CD4-positive, alpha-beta T cell treated with Interleukin-17A for 1 hour (primary cell): ENCODE data around the gene LRRC15.
A peak's percentile ranks its signal among the peaks of the same experiment; 100 is the strongest.

Experiments used
- DNase-seq: peaks from one replicate; pipeline ENCODE4 v3.0.0-alpha.2; 2020

LRRC15 gene

GRCh38 chr3:194369522-194370279 lies at the start of gene LRRC15:
Gene LRRC15 (minus strand): TSS chr3:194369743. CDS start chr3:194361043, 8,700 bp downstream.
- no peak for DNase-seq

DNA sequence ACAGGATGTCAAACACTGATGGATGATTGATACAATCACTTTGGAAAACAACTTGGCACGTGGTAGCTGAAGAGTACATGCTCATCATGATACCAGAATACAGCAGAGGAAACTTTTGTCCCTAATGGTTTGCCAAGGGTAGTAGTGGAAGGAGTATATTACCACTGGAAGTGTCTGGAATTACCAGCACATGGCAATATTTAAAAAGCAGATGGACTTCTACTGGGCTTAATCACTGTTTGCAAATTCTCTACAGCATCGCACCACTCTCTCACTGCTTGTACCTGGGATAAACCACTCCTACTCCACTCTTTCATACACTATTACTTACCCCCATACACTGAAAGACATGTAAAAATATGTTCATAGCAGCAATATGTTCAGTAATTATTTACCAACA lies 49.1 kb upstream of the LRRC15 start:
- DNase-seq: no peak

- no peak for DNase-seq
Observed at GRCh38 chr3:194407423-194407822, 37.9 kb upstream of the LRRC15 start.

GRCh38 chr3:194405766-194406165 lies 36.2 kb upstream of the LRRC15 start:
- DNase-seq: no peak

- peak; percentile 67 for DNase-seq
Observed at GRCh38 chr3:194404365-194405140, 35.0 kb upstream of the LRRC15 start.

DNA sequence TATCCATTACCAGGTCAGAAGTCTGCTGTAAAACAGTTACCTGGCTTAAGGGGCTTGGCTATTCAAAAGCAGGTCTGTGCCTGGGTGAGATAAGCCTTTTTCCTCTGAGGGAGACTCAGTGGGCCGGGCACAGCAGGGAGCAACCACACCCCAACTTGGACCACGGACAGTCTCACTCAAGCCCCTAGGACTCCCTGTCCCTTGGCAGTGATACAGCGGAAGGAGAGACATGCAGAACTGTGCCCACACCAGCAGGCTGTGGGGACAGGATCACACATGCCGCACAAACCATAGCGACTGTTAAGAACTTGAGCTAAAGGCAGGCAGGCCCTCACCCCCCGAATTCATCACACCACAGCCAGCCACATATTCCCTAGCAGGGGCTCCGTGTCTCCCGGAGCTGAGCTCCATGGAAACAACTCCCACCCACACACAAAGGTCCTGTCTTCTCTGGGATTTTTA lies 32.4 kb upstream of the LRRC15 start:
- DNase-seq: no peak

- DNase-seq: no peak
Observed at GRCh38 chr3:194401346-194401745, 31.8 kb upstream of the LRRC15 start.

DNA sequence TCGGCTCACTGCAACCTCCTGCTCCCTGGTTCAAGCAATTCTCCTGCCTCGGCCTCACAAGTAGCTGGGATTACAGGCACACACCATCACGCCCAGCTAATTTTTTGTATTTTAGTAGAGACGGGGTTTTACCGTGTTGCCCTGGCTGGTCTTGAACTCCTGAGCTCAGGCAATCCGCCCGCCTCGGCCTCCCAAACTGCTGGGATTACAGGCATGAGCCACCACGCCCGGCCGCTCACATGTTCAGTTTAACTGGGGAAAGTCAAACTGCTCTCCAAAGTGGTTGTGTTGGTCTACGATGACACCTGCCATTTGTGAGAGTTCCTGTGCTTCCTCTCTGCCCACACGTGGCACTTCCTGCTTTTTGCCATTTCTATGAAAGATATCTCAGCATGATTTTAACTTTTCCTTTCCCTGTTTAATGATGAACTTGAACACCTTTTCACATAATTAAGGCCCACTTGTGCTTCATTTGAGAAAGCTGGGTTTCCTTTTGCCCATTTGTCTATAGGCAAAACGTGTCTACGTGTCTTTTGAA lies 30.4 kb upstream of the LRRC15 start:
- no peak for DNase-seq

DNA sequence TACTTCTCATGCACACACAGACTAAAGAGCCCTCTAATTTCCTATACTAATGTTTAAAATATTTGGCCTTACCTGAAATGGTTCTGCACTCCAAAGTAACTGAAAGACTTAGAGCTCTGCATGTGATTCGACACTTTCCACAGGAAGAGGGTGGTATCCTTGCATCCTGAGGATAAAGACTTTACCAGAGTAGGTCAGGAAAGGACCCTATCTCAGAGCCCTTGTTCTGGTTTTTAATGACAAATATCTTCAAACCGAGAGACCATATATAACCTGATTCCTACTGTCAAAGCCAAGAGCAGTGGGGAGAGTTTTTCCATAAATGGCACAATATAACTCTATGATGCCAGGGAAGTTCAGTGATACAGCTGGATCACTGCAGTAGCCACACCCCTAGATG lies 29.6 kb upstream of the LRRC15 start, which contains the start of gene GP5:
Gene GP5, minus strand, starts transcription at position 101 of the 400 bp plus-strand sequence. CDS start 984 bp downstream, outside the sequence.
- no peak for DNase-seq

DNA sequence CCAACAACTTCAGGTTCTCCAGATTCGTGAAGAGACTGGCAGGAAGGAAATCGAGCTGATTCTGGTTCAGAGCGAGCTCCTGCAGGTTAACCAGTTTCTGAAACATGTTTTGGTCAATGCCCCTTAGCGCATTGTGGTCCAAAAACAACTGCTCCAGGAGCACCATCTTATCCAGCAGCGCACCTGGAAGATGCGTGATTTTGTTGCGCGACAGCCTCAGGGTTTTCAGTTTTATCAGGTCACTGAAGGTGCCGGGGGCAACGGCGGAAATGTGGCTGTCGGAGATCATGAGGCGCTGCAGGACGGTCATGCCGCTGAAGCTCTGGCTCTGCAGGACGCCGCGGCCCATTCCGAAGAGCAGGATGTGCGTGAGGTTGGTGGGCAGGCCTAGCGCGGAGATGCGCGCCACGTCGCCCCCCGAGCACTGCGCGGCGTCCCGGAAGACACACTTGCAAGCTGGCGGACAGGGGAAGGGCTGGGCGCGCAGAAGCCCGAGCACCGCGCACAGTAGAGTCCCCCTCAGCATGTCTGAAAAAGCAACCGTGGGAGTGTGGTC lies 28.3 kb upstream of the LRRC15 start:
- peak; percentile 14 for DNase-seq

DNA sequence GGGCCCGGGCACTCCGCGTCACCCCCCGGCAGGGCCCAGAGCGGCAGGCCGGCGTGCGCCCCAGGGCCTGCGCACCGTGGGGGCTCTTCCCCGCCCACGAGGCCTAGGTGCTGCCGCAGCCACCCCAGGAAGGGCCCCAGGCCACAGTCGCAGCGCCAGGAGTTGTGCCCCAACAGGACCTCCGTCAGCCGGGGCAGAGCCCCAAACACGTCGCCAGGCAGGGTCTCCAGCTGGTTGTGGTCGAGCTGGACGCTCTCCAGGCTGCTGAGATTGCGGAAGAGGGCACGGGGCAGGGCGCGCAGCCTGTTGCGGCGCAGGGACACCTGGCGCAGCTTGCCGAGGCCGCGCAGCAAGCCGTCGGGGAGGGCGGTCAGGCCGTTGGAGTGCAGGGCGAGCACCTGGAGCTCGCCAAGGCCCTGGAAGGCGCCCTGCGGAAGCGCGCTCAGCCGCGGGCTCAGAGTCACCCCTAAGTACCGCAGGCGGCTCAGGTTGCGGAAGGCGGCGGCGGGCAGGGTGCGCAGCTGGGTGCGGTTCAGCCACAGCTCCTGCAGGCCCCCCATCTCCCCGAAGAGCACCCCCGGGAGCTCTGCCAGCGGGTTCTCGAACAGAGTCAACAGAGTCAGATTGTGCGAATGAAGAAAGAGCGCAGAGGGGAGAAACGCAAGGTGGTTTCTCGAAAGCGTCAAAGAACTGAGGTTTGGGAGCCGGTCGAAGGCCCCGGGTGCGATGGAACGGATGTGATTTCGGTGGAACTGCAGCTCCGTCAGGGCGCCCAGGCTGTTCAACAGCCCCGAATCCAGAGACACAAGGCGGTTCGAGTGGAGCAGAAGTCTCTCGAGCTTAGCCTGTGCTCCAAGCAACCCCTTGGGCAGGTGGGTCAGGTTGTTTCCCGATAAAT lies 27.6 kb upstream of the LRRC15 start:
- peak; percentile 19 for DNase-seq

DNA sequence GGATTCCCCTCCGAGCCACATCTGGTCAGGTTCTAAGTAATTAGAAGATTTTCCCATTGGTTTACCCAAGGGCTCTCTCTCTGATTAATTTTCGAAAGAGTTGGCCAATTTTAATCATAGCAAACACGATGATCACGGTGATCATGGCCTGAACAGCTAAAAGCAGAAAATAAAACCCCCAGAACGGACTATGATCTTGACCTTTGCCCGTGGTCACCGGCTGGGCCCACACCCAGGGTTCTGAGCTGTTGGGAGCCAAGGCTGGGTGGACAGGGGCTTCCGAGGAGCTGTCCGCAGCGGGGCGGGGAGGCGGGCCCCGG lies 27.0 kb upstream of the LRRC15 start:
- no peak for DNase-seq

DNA sequence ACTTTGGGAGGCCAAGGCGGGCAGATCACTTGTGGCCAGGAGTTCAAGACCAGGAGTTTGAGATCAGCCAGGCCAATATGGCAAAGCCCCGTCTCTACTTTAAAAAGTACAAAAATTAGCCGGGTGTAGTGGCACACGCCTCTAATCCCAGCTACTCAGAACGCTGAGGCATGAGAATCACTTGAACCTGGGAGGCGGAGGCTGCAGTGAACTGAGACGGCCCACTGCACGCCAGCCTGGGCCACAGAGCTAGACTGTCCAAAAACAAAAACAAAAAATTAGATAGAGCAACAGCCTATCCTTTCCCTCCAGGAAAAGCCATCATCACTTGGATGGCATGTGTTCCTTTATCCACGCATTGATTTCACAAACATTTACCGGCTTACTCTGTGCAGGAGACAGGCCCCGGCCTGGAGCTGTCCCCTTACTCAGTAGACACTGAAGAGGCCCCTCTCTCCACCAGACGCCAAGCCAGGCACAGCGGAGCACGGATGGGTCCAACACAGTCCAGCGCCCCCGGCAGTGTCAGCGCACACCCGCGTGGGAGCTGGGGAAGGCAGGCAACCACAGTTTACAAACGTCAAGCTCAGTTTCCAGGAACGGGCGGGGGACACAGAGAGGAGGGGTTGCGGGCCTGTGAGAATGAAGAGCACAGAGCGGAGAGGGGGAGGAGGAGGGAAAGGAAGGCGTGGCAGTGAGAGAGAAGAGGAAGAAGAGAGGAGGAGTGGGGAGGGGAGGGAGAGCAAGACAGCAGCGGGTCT lies 26.4 kb upstream of the LRRC15 start:
- peak; percentile 62 for DNase-seq

- no peak for DNase-seq
Observed at GRCh38 chr3:194395212-194395611, 25.7 kb upstream of the LRRC15 start.

- DNase-seq: no peak
Observed at GRCh38 chr3:194392576-194392975, 23.0 kb upstream of the LRRC15 start.

DNA sequence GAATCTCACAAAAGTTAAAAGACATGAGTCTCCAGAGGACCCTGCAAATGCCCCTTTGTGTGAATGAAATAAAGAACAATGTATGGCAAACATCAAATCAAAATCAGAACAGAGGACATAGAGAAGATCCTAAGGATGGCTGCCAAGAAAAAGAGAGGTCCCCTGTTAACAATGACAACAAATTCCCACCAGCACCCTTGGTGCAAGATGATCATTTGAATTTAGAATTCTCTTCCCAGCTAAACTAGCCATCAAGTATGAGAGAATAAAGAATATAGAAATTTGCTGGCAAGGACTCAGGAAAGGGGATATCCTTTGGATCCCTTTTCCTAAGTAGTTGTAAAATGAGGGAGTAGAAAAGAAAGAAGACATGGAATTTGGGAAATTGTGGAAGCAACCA lies 21.3 kb upstream of the LRRC15 start:
- DNase-seq: no peak

DNA sequence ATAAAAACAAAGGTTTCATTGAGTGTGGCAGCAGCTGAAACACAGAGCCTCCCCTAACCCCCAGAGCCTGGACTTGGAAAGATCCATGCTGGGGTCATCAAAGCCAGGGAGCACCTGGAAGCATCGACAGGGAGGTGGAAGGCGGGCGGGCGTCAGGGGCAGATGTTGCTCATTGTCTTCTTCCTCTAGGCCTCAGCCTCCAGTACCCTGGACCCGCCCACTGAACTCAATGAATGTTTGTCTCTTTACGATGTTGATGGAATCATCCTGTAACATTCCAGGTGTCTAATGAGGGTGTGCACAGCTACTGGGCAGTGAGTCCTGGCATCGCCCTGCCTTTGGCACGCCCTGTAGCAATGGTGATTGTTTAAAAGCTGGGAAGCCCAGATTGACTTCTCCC lies 19.7 kb upstream of the LRRC15 start:
- no peak for DNase-seq

GRCh38 chr3:194387926-194388418 lies 18.4 kb upstream of the LRRC15 start:
- DNase-seq: no peak

DNA sequence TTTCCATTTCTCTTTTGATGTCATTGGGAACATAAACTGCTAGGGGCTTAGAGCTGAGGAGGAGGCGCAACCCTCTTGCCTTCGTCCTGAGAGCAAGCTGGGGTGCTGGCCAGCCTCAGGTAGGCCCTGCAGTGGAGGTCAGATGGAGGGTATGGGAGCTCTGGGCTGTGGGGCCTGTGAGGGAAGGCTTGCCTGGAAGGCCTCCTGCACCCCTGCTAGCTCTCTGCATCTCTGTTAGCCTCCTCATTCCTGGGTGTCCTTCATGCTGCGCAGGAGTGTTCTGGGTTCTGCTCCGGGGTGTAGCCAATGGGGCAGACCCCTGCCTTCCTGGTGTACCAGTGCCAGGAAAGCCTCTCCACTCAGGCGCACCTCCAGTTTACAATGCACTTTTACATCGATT lies 17.7 kb upstream of the LRRC15 start:
- no peak for DNase-seq

- DNase-seq: no peak
Observed at GRCh38 chr3:194386648-194387047, 17.1 kb upstream of the LRRC15 start.

GRCh38 chr3:194386066-194386465 lies 16.5 kb upstream of the LRRC15 start:
- no peak for DNase-seq

- no peak for DNase-seq
Observed at GRCh38 chr3:194384569-194385001, 15.0 kb upstream of the LRRC15 start.
